H7 (cell line): Measurements from ENCODE around the gene ZNF84. TPM values are rescaled to one million over a fixed set of nuclear protein-coding genes. Genes with fewer than 3 reads are reported as not detected.

Experiments used
- DNase-seq: peaks from one replicate; pipeline ENCODE4 v3.0.0; 2012
- H3K27me3 ChIP-seq: 2 replicates; pipeline ENCODE4 v1.6.0; 2011; ENCODE audit warnings: mild to moderate bottlenecking, low read length; ENCODE audit not compliant: control insufficient read depth, insufficient read depth
- H3K36me3 ChIP-seq: replicated peaks from 2 replicates; pipeline ENCODE4 v1.5.1; 2011; ENCODE audit warnings: low read length; ENCODE audit not compliant: control insufficient read depth, insufficient read depth
- H3K4me3 ChIP-seq: 2 replicates; pipeline ENCODE4 v1.5.1; 2011; ENCODE audit warnings: low read depth, mild to moderate bottlenecking, control low read depth, low read length, moderate library complexity; ENCODE audit not compliant: insufficient read depth
- total RNA-seq: library from RNA; depleted of rRNA; stranded (reverse); fragments of >200 nt; shearing (Covaris generic); gene quantifications from 2 replicates; pipeline ENCODE4 v1.2.3, GENCODE V29; 2014; rRNA removed

ZNF84 gene
- total RNA-seq, result 12.1 and 14.6 TPM in 2 replicates

DNA sequence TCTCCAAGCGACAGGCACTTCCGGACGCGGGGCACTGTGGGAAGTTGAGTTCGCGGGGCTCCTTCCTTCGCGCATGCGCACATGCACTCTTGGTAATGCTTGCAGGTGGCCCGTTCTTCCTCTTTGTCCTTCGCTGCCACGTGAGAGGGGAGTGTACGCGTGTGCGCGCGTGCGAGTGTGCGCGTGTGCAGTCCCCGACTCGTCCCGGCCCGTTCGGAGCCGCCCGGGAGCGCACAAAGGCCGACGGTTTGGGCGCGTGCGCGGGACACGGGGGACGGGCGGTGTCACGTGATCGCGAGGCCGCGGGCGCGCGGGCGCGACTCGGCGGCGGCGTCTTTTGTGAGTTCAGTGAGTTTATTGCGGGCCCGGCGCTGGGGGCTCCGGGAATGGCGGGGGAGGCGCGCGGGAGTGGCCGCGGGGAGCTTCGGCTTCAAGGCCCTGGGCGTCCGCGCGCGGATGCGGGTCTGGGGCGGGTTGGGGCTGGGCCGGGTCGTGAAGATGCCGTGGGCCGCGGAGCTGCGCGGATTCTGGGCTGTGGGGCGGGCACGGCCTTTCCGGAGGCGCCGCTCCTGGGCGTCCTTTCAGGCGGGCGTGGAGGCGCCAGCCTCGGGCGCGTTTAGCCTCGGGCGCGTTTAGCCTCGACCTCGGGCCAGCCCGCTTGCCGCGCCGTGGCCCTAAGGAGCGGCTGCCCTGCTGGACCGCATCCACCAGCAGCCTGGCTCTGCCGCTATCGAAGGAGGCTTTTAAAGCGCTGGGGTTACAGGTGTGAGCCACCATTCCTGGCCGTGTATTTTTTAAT lies at the start of gene ZNF84:
Gene ZNF84 (plus strand): TSS at position 303 of the 799 bp plus-strand sequence. CDS start 3,959 bp downstream, outside the sequence.
- H3K36me3 ChIP-seq, result peaks cover 6% of the 10 kb centered on the region
- peak within 1 kb of the TSS; percentile 81 for H3K4me3 ChIP-seq
- peak; percentile 92 for DNase-seq
- H3K27me3 ChIP-seq, result no peaks in the 10 kb centered on the region

DNA sequence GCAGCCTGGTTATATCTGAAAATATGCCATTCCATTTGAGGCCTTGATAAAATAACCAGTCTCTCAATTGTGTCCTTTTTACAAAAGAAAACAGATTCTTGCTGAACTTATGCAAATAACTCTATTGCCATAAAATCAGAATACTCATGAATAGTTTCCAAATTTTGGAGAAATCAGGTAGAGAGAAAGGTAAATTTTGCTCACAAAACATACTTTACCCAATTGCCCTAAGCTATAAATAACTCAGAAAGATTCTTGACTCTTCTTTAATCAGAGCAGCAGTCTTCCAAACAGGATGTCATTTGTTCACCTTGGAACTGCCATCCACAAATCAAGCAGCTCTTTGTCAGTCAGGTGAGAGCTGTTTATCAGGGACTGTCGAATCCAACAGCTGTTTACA lies 38.6 kb upstream of the ZNF84 start:
- DNase-seq, result no peak
- no peaks in the 10 kb centered on the region for H3K27me3 ChIP-seq
- no peak overlapping the region for H3K4me3 ChIP-seq
- no peaks in the 10 kb centered on the region for H3K36me3 ChIP-seq

DNA sequence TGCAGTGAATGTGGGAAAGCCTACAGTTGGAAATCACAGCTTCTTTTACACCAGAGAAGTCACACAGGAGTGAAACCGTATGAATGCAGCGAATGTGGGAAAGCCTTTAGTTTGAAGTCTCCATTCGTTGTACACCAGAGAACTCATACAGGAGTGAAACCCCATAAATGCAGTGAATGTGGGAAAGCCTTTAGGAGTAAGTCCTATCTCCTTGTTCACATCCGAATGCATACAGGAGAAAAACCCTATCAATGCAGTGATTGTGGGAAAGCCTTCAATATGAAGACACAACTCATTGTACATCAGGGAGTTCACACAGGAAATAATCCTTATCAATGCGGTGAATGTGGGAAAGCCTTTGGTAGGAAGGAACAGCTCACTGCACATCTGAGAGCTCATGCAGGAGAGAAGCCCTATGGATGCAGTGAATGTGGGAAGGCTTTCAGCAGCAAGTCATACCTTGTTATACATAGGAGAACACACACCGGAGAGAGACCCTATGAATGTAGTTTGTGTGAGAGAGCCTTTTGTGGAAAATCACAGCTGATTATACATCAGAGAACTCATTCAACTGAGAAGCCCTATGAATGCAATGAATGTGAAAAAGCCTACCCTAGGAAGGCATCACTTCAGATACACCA lies 26.5 kb upstream of the ZNF84 start:
- Histone ChIP-seq H3K36me3 (peaks cover 21% of the 10 kb centered on the region), H3K4me3 (no peak overlapping the region), H3K27me3 (no peaks in the 10 kb centered on the region)
- no peak for DNase-seq

DNA sequence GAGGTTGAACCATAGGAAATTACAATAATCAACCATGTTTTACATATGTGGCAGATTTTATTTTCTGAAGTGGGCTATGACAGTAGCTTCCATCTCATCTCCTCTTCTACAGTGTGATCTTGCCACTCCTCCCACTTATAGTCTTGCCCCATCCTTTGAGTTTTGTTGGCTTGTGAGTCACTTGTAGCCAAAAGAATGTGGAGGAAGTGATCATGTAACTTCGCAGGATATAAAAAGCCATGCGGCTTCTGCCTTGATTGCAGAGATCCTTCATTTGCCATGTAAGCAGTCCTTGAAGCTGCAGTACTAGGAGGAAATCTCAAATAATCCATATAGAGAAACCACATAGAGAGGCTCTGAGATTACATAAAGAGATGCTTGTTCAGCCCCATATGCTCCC lies 13.7 kb upstream of the ZNF84 start:
- Histone ChIP-seq H3K4me3 (no peak overlapping the region), H3K36me3 (no peaks in the 10 kb centered on the region), H3K27me3 (no peaks in the 10 kb centered on the region)
- no peak for DNase-seq

DNA sequence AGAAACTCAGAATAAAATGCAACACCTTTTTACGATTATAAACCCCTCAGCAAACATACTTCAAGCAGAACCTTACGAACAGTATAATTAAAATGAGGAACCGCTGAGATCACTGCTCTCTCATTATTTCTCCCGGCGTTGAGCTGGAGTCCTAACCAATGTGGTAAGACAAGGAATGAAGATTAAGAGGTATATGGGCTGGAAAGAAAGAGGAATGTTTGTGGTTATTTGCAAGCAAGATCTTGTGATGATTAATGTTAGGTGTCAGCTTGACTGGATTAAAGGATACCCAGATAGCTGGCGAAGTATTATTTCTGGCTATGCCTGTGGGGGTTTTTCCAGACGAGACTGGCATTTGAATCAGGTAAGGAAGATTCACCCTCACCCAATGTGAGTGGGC lies 10.3 kb upstream of the ZNF84 start:
- H3K4me3 ChIP-seq, result no peak overlapping the region
- no peaks in the 10 kb centered on the region for H3K36me3 ChIP-seq
- no peak for DNase-seq
- H3K27me3 ChIP-seq, result no peaks in the 10 kb centered on the region

DNA sequence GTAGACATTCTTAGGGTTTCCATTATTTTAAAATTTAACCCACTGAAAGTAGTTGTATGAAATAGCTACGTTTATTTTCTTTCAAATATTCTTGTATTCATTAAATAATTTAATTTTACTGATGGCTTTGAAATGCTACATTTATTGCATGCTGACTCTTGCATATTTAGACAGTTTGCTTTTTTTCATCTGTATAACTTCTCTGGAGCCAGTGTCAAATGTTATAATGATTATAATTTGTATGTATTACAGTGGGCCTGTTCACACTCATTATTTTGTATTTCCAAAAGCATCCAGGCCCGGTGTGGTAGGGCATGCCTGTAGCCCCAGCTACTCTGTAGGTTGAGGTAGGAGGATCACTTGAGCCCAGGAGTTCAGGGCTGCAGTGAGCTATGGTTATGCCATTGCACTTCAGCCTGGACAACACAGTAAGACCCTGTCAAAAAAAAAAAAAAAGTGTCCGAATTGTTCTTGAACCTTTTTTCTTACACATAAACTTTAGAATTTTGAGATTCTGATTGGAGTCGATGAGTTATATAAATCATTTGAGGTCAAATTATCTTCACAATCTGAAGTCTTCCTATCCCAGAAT lies 905 bp downstream of the ZNF84 start:
- Histone ChIP-seq H3K4me3 (peak overlapping the region; percentile 81), H3K36me3 (peaks cover 8% of the 10 kb centered on the region), H3K27me3 (no peaks in the 10 kb centered on the region)
- no peak for DNase-seq

DNA sequence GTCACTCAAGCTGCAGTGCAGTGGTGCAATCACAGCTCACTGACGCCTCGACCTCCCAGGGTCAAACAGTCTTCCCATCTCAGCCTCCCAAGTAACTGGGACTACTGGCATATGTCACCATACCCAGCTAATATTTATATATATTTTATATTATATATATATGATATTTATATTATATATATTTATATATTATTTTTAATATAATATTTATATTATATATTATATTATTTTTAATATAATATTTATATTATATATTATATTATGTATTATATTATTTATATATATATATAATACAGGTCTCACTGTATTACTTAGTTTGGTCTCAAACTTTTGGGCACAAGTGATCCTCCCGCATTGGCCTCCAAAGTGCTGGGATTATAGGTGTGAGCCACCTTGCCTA lies 9.4 kb downstream of the ZNF84 start:
- DNase-seq, result no peak
- Histone ChIP-seq H3K36me3 (peaks cover 37% of the 10 kb centered on the region), H3K27me3 (no peaks in the 10 kb centered on the region), H3K4me3 (no peak overlapping the region)

DNA sequence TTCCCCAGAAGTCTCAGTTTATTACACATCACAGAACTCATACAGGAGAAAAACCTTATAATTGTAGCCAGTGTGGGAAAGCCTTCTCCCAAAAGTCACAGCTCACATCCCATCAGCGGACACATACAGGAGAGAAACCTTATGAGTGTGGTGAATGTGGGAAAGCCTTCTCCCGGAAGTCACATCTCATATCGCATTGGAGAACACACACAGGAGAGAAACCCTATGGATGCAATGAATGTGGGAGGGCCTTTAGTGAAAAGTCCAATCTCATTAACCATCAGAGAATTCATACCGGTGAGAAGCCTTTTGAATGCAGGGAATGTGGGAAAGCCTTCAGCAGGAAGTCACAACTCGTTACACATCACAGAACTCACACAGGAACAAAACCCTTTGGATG lies 20.1 kb downstream of the ZNF84 start:
- no peaks in the 10 kb centered on the region for H3K27me3 ChIP-seq
- DNase-seq, result no peak
- H3K36me3 ChIP-seq, result peaks cover 30% of the 10 kb centered on the region
- H3K4me3 ChIP-seq, result no peak overlapping the region

DNA sequence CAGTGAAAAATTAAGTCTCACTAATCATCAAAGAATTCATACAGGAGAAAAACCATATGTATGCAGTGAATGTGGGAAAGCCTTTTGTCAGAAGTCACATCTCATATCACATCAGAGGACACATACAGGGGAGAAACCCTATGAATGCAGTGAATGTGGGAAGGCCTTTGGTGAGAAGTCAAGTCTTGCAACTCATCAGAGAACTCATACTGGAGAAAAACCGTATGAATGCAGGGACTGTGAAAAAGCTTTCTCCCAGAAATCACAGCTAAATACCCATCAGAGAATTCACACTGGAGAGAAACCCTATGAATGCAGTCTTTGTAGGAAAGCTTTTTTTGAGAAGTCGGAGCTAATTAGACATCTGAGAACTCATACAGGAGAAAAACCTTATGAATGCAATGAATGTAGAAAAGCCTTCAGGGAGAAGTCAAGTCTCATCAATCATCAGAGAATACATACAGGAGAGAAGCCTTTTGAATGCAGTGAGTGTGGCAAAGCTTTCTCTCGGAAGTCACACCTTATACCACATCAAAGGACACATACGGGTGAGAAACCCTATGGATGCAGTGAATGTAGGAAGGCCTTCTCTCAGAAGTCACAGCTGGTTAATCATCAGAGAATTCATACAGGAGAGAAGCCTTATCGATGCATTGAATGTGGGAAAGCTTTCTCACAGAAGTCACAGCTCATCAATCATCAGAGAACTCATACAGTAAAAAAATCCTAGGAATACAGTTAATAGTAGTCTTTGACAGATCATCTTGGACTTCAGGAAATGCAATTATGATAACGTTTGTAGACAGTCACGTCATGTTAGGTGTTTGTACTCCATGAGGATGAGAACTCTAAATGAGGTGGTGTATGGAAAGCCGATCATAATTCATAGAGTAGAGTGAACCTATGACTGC lies 21.1 kb downstream of the ZNF84 start:
- Histone ChIP-seq H3K36me3 (peaks cover 22% of the 10 kb centered on the region), H3K27me3 (no peaks in the 10 kb centered on the region), H3K4me3 (no peak overlapping the region)
- no peak for DNase-seq

DNA sequence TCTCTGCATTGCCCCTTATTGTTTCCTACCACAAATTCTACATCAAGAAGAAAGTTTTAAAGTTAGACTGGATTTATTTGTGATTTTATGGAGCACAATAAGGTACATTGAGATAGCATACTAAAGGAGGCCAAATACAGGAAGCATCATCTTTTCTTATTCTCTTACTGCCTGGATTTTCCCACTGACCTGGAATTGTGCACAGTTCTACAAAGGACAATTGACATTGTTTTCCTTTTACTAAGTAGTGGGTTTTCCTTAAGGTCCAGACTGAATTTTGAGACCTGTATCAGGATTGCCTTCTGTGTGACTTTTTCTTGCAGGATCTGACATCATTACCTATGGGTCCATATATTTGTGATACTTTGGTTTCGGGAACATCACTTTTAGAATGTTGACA lies 24.6 kb downstream of the ZNF84 start:
- no peak for DNase-seq

DNA sequence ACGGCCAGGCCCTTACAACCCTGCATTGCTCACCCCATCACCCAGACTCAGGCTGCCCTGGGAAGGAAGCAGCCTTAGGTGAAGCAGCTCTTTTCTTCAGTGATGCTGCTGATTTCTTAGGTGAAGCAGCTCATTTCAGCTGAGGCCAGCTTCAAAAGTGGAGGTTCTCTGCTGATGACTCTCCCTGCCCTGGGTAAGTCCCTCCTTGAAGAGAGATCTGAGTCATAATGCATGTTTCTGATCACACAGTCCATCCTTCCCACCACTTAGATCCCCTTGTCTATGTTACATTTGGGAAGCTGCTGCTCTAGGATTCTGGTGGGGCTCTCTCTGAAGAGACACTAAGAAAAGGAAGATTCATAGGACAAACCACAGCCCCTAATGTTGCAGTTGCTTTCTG lies 26.2 kb downstream of the ZNF84 start:
- Histone ChIP-seq H3K27me3 (no peaks in the 10 kb centered on the region), H3K4me3 (no peak overlapping the region), H3K36me3 (no peaks in the 10 kb centered on the region)
- DNase-seq, result no peak

More for the DNA sequence above, 24.6 kb downstream of the ZNF84 start:
- H3K27me3 ChIP-seq, result no peaks in the 10 kb centered on the region
- no peak overlapping the region for H3K4me3 ChIP-seq
- peaks cover 9% of the 10 kb centered on the region for H3K36me3 ChIP-seq

DNA sequence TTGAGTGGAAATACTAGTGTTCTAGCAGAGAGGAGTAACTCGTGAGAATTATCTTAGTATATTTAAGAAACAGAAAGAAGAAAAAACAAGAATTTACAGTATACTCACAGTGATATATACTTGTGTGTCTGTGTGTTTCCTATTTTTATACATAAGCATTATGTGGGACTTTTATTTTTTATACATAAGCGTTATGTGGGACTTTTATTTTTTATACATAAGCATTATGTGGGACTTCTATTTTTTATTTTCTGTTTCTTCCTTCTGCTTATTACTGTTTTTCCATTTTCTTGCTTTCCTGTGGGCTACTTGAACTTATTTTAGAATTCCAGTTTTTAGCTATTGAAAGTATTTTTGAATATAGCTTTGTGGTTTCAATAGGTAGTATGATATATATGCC lies 36.5 kb downstream of the ZNF84 start:
- Histone ChIP-seq H3K36me3 (no peaks in the 10 kb centered on the region), H3K27me3 (no peaks in the 10 kb centered on the region), H3K4me3 (no peak overlapping the region)
- no peak for DNase-seq

DNA sequence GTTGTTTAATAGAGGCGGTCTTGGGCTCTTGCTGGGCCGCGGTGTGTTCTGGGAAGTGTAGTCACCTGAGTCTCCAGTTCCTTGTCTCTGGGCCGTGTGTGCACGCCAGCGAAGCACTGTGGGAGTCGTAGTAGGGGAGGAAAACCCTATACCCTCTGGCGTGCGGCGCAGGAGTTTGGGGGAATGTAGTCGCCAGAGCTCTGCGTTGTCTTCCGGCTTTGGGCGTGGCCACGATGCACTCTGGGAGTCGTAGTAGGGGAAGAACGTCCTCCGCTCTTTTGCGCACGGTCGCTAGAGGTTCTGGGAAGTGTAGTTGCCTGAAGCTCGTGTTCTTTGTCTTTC lies 42.7 kb downstream of the ZNF84 start:
- H3K27me3 ChIP-seq, result no peaks in the 10 kb centered on the region
- DNase-seq, result peak; percentile 82
- H3K4me3 ChIP-seq, result peak overlapping the region; percentile 90
- H3K36me3 ChIP-seq, result peaks cover 9% of the 10 kb centered on the region

DNA sequence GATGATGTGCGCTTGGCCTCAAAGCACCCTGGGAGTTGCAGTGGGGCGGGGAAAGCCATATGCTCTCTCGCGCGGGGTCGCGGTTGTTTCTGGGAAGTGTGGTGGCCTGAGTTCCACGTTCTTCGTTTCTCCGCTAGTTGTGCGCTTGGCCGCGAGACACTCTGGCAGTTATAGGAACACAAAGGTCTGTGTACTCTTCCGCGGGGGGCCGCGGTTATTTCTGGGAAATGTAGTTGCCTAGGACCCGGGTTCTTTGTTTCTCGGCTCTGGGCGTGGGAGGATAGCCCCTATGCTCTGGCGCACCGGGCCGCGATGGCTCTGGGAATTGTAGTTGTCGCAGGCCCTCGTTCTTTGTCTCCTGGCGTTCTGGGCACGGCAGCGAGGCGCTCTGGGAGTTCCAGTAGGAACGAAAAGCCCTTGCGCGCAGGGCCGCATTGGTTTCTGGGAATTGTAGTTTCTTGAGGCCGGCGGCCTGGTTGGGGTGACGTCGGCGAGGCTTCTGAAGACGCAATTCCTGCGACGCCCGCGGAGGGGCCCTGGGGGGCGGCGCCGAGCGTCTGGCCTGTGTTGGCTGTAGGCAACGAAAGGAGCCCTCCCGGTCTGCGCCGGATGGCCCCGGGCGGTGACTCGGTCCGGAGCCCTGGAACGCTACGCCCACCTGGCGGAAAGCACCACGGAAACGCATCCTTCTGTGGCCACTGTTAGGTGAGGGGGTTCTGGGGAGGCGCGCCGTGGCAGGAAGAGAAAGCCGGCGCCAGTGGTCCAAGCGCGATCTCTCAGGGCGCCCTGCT lies 43.3 kb downstream of the ZNF84 start, which contains the start of gene ZNF140:
Gene ZNF140 (plus strand): TSS at position 556 of the 791 bp plus-strand sequence. CDS start 398 bp downstream, outside the sequence.
- Histone ChIP-seq H3K36me3 (peaks cover 12% of the 10 kb centered on the region), H3K27me3 (no peaks in the 10 kb centered on the region), H3K4me3 (peak within 1 kb of the TSS; percentile 90)
- DNase-seq, result peak; percentile 94
